OCI-LY1 (cell line): ENCODE measurements around the gene ATP6AP1.

ENCODE experiments used
- H2AFZ ChIP-seq: fragments of 200-600 bp; sonication (generic), shearing (Covaris generic); 2 replicates; pipeline ENCODE4 v1.6.0; 2014; ENCODE audit warnings: antibody characterized with exemption, mild to moderate bottlenecking, low read length
- H3F3A ChIP-seq: fragments of 200-600 bp; sonication (generic), shearing (Covaris generic); 2 replicates; pipeline ENCODE4 v1.6.0; 2014; ENCODE audit warnings: mild to moderate bottlenecking, antibody characterized with exemption, low read length, moderate library complexity; ENCODE audit not compliant: insufficient read depth
- H3K27ac ChIP-seq: fragments of 200-600 bp; sonication (generic); 2 replicates; pipeline ENCODE4 v1.5.1; 2014; ENCODE audit warnings: low read length, mixed run types, mild to moderate bottlenecking, low read depth; ENCODE audit not compliant: poor library complexity, severe bottlenecking
- H3K27me3 ChIP-seq: fragments of 200-600 bp; sonication (generic); 2 replicates; pipeline ENCODE4 v1.6.0; 2014; ENCODE audit warnings: antibody characterized with exemption, mild to moderate bottlenecking, low read length, moderate library complexity; ENCODE audit not compliant: insufficient read depth
- H3K36me3 ChIP-seq: fragments of 200-600 bp; sonication (generic); 2 replicates; pipeline ENCODE4 v1.6.1; 2014; ENCODE audit warnings: mild to moderate bottlenecking, antibody characterized with exemption, low read length, moderate library complexity, mixed read lengths; ENCODE audit not compliant: insufficient read depth
- H3K4me1 ChIP-seq: fragments of 200-600 bp; sonication (generic); 2 replicates; pipeline ENCODE4 v1.5.1; 2014; ENCODE audit warnings: mild to moderate bottlenecking, low read length, moderate library complexity; ENCODE audit not compliant: insufficient read depth, severe bottlenecking
- H3K4me2 ChIP-seq: fragments of 200-600 bp; sonication (generic), shearing (Covaris generic); 2 replicates; pipeline ENCODE4 v1.6.1; 2014; ENCODE audit warnings: low read length
- H3K4me3 ChIP-seq: fragments of 200-600 bp; sonication (generic); 2 replicates; pipeline ENCODE4 v1.5.1; 2014; ENCODE audit warnings: low read length, low read depth, mild to moderate bottlenecking, mixed read lengths; ENCODE audit not compliant: poor library complexity, severe bottlenecking
- H3K79me2 ChIP-seq: fragments of 200-600 bp; shearing (Covaris generic); 2 replicates; pipeline ENCODE4 v1.6.1; 2016; ENCODE audit warnings: mixed run types, low read length, mixed read lengths; ENCODE audit not compliant: insufficient read depth
- H3K9ac ChIP-seq: fragments of 200-600 bp; sonication (generic), shearing (Covaris generic); 2 replicates; pipeline ENCODE4 v1.6.1; 2014; ENCODE audit warnings: mild to moderate bottlenecking, low read length, mixed read lengths
- H3K9me2 ChIP-seq: fragments of 200-600 bp; sonication (generic), shearing (Covaris generic); 2 replicates; pipeline ENCODE4 v1.6.1; 2014; ENCODE audit warnings: low read depth, mild to moderate bottlenecking, low read length, mixed read lengths
- H3K9me3 ChIP-seq: fragments of 200-600 bp; shearing (Covaris generic); 2 replicates; pipeline ENCODE4 v1.6.1; 2014; ENCODE audit warnings: low read length, mixed read lengths
- H4K20me1 ChIP-seq: fragments of 200-600 bp; sonication (generic), shearing (Covaris generic); 2 replicates; pipeline ENCODE4 v1.6.0; 2016; ENCODE audit warnings: mild to moderate bottlenecking, low read length; ENCODE audit not compliant: insufficient read depth
- CTCF ChIP-seq: fragments of 200-600 bp; sonication (generic), shearing (Covaris generic); IDR thresholded peaks from 2 replicates; pipeline ENCODE4 v1.5.1; 2017; ENCODE audit warnings: mild to moderate bottlenecking, antibody characterized with exemption, low read length, moderate library complexity, mixed read lengths
- EZH2 ChIP-seq: fragments of 200-600 bp; sonication (generic), shearing (Covaris generic); IDR thresholded peaks from 2 replicates; pipeline ENCODE4 v1.8.0; 2017; ENCODE audit warnings: borderline replicate concordance, mixed run types, mild to moderate bottlenecking, antibody characterized with exemption, low read length, moderate library complexity, mixed read lengths

The ATP6AP1 gene

GRCh38 chrX:154430916-154431315 lies 2.4 kb downstream of the ATP6AP1 start:
- no peak overlapping the region for H2AFZ ChIP-seq
- H3K27me3 ChIP-seq, result no peaks in the 10 kb centered on the region
- no peaks in the 10 kb centered on the region for H4K20me1 ChIP-seq
- peaks cover 22% of the 10 kb centered on the region; the same call in 1 of the 2 replicates for H3K36me3 ChIP-seq
- H3K27ac ChIP-seq, result no peak overlapping the region
- no peak for TF ChIP-seq EZH2
- no peak for TF ChIP-seq CTCF
- H3F3A ChIP-seq, result no peaks in the 10 kb centered on the region
- no peak overlapping the region for H3K4me3 ChIP-seq
- H3K79me2 ChIP-seq, result no peaks in the 10 kb centered on the region
- no peaks in the 10 kb centered on the region for H3K9me3 ChIP-seq
- no peak overlapping the region for H3K4me2 ChIP-seq
- H3K9me2 ChIP-seq, result no peaks in the 10 kb centered on the region
- H3K9ac ChIP-seq, result no peak overlapping the region
- H3K4me1 ChIP-seq, result peaks cover 18% of the 10 kb centered on the region

DNA sequence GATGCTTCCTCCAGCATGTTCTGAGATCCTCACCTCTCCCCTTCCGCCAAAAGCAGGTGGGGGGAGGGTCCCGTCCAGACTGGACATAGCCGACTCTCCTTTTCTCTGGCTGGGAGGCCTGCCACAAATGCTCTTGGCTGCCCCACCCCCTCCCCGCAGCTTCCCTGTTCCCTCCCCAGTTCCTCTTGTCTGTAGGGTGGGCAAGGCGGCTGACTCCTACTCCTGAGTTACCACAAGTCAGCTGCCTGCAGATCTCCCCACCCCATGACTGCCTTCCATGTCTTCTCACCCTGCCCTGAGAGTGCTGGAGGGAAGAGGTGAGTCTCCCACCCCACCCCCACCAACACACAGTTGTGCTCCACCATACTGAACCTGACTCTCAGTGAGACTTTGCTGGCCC lies 2.9 kb downstream of the ATP6AP1 start:
- no peaks in the 10 kb centered on the region for H3K9me3 ChIP-seq
- no peaks in the 10 kb centered on the region for H3K79me2 ChIP-seq
- no peak overlapping the region for H3K4me3 ChIP-seq
- H3F3A ChIP-seq, result no peaks in the 10 kb centered on the region
- peaks cover 22% of the 10 kb centered on the region for H3K4me1 ChIP-seq
- no peaks in the 10 kb centered on the region for H4K20me1 ChIP-seq
- H3K27me3 ChIP-seq, result no peaks in the 10 kb centered on the region
- TF ChIP-seq CTCF, result no peak
- no peak for TF ChIP-seq EZH2
- H3K9ac ChIP-seq, result no peak overlapping the region
- H2AFZ ChIP-seq, result no peak overlapping the region
- no peak overlapping the region for H3K27ac ChIP-seq
- no peaks in the 10 kb centered on the region for H3K9me2 ChIP-seq
- peaks cover 22% of the 10 kb centered on the region; the same call in 1 of the 2 replicates for H3K36me3 ChIP-seq
- H3K4me2 ChIP-seq, result no peak overlapping the region

DNA sequence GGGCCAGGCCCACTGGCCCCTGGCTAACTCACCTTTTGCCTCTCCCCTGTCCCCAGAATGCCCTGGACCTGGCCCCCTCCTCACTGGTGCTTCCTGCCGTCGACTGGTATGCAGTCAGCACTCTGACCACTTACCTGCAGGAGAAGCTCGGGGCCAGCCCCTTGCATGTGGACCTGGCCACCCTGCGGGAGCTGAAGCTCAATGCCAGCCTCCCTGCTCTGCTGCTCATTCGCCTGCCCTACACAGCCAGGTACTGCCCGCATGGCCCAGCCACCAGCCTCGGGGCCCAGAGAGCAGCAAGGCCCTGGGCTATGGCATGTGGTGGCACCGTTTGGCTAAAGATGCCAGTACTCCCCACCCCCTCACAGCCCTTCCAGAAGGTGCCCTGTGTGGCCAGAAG lies 3.7 kb downstream of the ATP6AP1 start:
- H4K20me1 ChIP-seq, result no peaks in the 10 kb centered on the region
- H3K79me2 ChIP-seq, result no peaks in the 10 kb centered on the region
- no peaks in the 10 kb centered on the region for H3K9me2 ChIP-seq
- H3K4me3 ChIP-seq, result no peak overlapping the region
- no peaks in the 10 kb centered on the region for H3K27me3 ChIP-seq
- peaks cover 22% of the 10 kb centered on the region; the same call in 1 of the 2 replicates for H3K36me3 ChIP-seq
- no peaks in the 10 kb centered on the region for H3K9me3 ChIP-seq
- TF ChIP-seq CTCF (no peak), EZH2 (no peak)
- no peak overlapping the region for H2AFZ ChIP-seq
- no peak overlapping the region for H3K9ac ChIP-seq
- H3K4me1 ChIP-seq, result peaks cover 24% of the 10 kb centered on the region
- H3K27ac ChIP-seq, result no peak overlapping the region
- H3F3A ChIP-seq, result no peaks in the 10 kb centered on the region
- H3K4me2 ChIP-seq, result no peak overlapping the region
